HFFc6 (cell line): ENCODE results near the gene CNP. TPM values are rescaled to one million over a fixed set of nuclear protein-coding genes. Genes with fewer than 3 reads are reported as not detected.

Experiments used
- DNase-seq: peaks from one replicate; pipeline ENCODE4 v3.0.0-alpha.2; 2018
- H3K27ac Mint-ChIP-seq: 2 replicates; pipeline ENCODE4 v1.8.0; 2020; ENCODE audit warnings: mild to moderate bottlenecking, mixed read lengths
- H3K27me3 Mint-ChIP-seq: 2 replicates; pipeline ENCODE4 v1.8.0; 2021; ENCODE audit warnings: mild to moderate bottlenecking, moderate library complexity, mixed read lengths; ENCODE audit not compliant: insufficient read depth
- H3K36me3 Mint-ChIP-seq: 2 replicates; pipeline ENCODE4 v1.8.0; 2021; ENCODE audit warnings: low read depth, mixed read lengths
- H3K4me1 Mint-ChIP-seq: 2 replicates; pipeline ENCODE4 v1.8.0; 2020; ENCODE audit warnings: low read depth, mixed read lengths
- H3K4me3 Mint-ChIP-seq: 2 replicates; pipeline ENCODE4 v1.8.0; 2020; ENCODE audit warnings: mild to moderate bottlenecking, moderate library complexity, mixed read lengths
- H3K9me3 Mint-ChIP-seq: 2 replicates; pipeline ENCODE4 v1.8.0; 2020; ENCODE audit warnings: mild to moderate bottlenecking, mixed read lengths
- total RNA-seq, 6 experiments: library from RNA; stranded (reverse); fragmentation: NEBNext Ultra II Directional; extraction: Animal tissue kit (Norgen Biotek cat#: 25700); gene quantifications; 2 replicates in 1 of 6; 3 replicates in 5 of 6; pipeline ENCODE4 v1.2.3, GENCODE V29; 2021
- TF ChIP-seq, protein P1 (sequence below): fragments of 200-600 bp; sonication (generic); IDR thresholded peaks from 2 replicates; pipeline ENCODE4 v1.5.0; 2021; ENCODE audit warnings: antibody characterized with exemption, mild to moderate bottlenecking

The CNP gene
- total RNA-seq, 6 experiments from 2014 or later: 105 to 118 (median 111) TPM

DNA sequence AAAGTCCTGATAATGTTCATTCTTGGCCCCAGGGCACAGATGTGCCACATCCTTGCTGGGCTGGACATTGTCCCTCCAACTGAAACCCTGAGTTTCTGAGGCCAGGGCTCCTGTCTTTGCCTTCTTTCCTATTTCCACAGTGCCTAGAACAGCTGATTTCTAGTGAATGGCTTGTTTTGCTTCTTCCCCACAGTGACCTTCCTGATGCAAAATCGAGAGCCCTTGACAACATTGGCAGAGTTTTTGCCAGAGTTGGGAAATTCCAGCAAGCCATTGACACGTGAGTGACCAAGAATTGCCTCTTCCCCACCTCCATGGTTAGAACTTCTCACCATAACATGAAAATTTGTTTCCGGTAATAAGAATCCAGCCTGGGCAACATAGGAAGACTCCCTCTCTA is 21.7 kb upstream of the CNP start:
- H3K4me3 Mint-ChIP-seq: no peak overlapping the region
- H3K27me3 Mint-ChIP-seq: peaks cover 4% of the 10 kb centered on the region
- H3K9me3 Mint-ChIP-seq: no peaks in the 10 kb centered on the region
- no peaks in the 10 kb centered on the region for H3K4me1 Mint-ChIP-seq
- no peaks in the 10 kb centered on the region for H3K36me3 Mint-ChIP-seq
- TF ChIP-seq, protein P1, sequence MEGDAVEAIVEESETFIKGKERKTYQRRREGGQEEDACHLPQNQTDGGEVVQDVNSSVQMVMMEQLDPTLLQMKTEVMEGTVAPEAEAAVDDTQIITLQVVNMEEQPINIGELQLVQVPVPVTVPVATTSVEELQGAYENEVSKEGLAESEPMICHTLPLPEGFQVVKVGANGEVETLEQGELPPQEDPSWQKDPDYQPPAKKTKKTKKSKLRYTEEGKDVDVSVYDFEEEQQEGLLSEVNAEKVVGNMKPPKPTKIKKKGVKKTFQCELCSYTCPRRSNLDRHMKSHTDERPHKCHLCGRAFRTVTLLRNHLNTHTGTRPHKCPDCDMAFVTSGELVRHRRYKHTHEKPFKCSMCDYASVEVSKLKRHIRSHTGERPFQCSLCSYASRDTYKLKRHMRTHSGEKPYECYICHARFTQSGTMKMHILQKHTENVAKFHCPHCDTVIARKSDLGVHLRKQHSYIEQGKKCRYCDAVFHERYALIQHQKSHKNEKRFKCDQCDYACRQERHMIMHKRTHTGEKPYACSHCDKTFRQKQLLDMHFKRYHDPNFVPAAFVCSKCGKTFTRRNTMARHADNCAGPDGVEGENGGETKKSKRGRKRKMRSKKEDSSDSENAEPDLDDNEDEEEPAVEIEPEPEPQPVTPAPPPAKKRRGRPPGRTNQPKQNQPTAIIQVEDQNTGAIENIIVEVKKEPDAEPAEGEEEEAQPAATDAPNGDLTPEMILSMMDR: no peak
- no peak for DNase-seq
- H3K27ac Mint-ChIP-seq: no peak overlapping the region

DNA sequence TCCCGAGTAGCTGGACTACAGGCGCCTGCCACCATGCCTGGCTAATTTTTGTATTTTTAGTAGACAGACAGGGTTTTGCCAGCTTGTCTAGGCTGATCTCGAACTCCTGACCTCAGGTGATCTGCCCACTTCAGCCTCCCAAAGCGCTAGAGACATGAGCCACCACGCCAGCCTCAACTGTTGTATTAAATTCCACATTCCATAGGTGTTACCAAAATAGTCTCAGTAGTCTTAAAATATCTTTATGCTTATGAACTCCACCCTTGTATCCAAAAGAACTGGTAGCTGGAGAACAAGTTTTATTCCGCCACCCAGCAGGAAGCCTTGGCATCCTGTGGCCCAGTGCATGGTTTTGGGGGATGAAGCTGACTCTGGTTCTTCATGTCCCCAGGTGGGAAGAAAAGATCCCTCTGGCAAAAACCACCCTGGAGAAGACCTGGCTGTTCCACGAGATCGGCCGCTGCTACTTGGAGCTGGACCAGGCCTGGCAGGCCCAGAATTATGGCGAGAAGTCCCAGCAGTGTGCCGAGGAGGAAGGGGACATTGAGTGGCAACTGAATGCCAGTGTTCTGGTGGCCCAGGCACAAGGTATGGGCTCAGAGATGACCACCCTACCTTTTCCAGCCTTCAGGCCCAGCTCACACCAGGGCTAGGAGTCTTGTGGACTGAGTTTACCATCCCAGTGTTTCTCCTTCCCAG is 17.7 kb upstream of the CNP start:
- Mint-ChIP-seq H3K4me1 (no peaks in the 10 kb centered on the region), H3K36me3 (no peaks in the 10 kb centered on the region), H3K9me3 (no peaks in the 10 kb centered on the region), H3K4me3 (no peak overlapping the region), H3K27ac (no peak overlapping the region), H3K27me3 (no peaks in the 10 kb centered on the region; the same call in 1 of the 2 replicates)
- TF ChIP-seq, protein P1: no peak
- no peak for DNase-seq

DNA sequence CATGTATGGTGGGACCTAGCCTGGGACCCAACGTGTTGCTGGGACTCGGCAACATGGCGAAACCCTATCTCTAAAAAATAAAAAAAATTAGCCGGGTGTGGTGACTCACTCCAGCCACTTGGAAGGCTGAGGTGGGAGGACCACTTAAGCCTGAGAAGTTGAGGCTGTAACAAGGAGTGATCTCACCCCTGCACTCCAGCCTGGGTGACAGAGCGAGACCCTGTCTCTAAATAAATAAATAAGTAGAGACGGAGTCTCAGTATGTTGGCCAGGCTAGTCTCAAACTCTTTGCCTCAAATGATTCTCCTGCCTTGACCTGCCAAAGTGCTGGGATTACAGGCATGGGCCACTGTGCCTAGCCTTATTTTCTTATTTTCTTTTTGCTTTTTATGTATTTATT is 10.1 kb upstream of the CNP start:
- H3K27me3 Mint-ChIP-seq: no peaks in the 10 kb centered on the region; the same call in 1 of the 2 replicates
- TF ChIP-seq, protein P1: no peak
- no peak overlapping the region for H3K4me3 Mint-ChIP-seq
- H3K4me1 Mint-ChIP-seq: peaks cover 24% of the 10 kb centered on the region
- no peak for DNase-seq
- no peak overlapping the region for H3K27ac Mint-ChIP-seq
- no peaks in the 10 kb centered on the region for H3K9me3 Mint-ChIP-seq
- H3K36me3 Mint-ChIP-seq: no peaks in the 10 kb centered on the region

DNA sequence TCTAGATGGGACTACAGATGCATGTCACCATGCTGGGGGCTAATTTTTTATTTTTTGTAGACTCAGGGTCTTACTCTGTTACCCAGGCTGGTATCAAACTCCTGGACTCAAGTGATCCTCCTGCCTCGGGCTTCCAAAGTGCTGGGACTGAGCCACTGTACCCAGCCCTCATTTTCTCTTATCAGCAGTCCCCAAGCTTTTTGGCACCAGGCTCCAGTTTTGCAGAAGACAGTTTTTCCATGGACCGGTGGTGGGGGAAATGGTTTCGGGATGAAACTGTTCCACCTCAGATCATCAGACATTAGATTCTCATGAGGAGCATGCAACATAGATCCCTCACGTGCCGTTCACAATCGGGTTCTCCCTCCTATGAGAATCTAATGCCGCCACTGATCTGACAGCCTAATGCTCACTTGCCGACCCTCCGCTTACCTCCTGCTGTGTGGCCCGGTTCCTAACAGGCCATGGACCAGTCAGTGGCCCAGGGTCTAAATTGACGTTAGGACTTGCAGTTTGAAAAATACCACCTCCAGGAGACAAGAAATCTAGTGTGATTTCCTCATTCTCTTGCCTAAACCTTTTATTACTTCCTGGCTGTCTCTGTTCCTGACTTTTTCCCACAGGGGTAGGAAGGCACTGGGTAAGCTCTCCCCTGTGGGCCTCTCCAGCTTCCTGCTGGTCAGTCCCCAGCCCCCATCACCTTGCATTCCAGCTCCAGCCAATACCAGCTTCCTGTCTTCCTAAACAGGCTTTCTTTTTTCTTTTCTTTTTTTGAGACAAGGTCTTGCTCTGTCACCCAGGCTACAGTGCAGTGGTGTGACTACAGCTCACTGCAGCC is 9.3 kb upstream of the CNP start:
- H3K4me3 Mint-ChIP-seq: no peak overlapping the region
- peak overlapping the region; percentile 26; the same call in 1 of the 2 replicates for H3K27ac Mint-ChIP-seq
- H3K4me1 Mint-ChIP-seq: peaks cover 24% of the 10 kb centered on the region
- no peaks in the 10 kb centered on the region for H3K9me3 Mint-ChIP-seq
- no peak for DNase-seq
- H3K27me3 Mint-ChIP-seq: peaks cover 3% of the 10 kb centered on the region
- H3K36me3 Mint-ChIP-seq: no peaks in the 10 kb centered on the region
- TF ChIP-seq, protein P1: no peak

DNA sequence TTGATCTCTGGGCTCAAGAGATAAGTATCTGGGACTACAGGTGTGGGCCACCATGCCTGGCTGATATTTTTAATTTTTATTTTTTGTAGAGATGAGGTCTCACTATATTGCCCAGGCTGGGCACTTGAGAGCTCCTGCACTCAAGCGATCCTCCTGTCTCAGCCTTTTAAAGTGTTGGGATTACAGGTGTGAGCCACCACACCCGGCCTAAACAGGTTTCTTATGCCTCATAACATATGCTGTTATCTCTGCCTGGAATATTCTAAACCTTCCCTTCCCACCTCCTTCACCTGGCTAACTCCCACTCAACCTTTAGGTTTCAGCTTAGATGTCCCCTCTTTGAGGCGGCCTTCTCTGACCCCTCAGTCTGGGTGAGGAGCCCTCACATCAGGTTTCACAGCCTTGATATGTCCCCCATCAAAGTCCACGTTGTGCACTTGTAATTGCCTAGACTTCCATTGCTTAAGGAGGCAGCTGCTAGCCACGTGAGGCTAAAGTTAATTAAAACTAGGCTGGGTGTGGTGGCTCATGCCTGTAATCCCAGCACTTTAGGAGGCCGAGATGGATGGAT is 8.6 kb upstream of the CNP start:
- Mint-ChIP-seq H3K4me1 (peaks cover 24% of the 10 kb centered on the region), H3K36me3 (no peaks in the 10 kb centered on the region), H3K27ac (no peak overlapping the region), H3K27me3 (peaks cover 3% of the 10 kb centered on the region), H3K4me3 (no peak overlapping the region), H3K9me3 (no peaks in the 10 kb centered on the region)
- TF ChIP-seq, protein P1: no peak
- no peak for DNase-seq
